Ishikawa (cell line): ENCODE measurements around the gene CELSR1.

ENCODE experiments used
- CEBPB ChIP-seq: IDR thresholded peaks from 2 replicates; pipeline ENCODE4 v1.6.1; 2012
- EGR1 ChIP-seq: IDR thresholded peaks from 2 replicates; pipeline ENCODE4 v1.6.1; 2012
- EP300 ChIP-seq: IDR thresholded peaks from 2 replicates; pipeline ENCODE4 v1.6.1; 2012; ENCODE audit warnings: borderline replicate concordance
- FOXM1 ChIP-seq: IDR thresholded peaks from 2 replicates; pipeline ENCODE4 v1.6.1; 2012; ENCODE audit warnings: low read depth, borderline replicate concordance
- NFIC ChIP-seq: IDR thresholded peaks from 2 replicates; pipeline ENCODE4 v1.6.1; 2012
- TAF1 ChIP-seq: IDR thresholded peaks from 2 replicates; pipeline ENCODE4 v1.6.1; 2012; ENCODE audit warnings: low read depth, mild to moderate bottlenecking
- TCF12 ChIP-seq: IDR thresholded peaks from 2 replicates; pipeline ENCODE4 v1.6.1; 2012; ENCODE audit warnings: low read depth
- TEAD4 ChIP-seq: IDR thresholded peaks from 2 replicates; pipeline ENCODE4 v1.6.1; 2012
- YY1 ChIP-seq: IDR thresholded peaks from 2 replicates; pipeline ENCODE4 v1.6.1; 2012; ENCODE audit warnings: low read depth
- ZBTB7A ChIP-seq: IDR thresholded peaks from 2 replicates; pipeline ENCODE4 v1.6.1; 2012; ENCODE audit warnings: low read depth
- TF ChIP-seq, protein P1 (sequence below): IDR thresholded peaks from 2 replicates; pipeline ENCODE4 v1.6.1; 2012; ENCODE audit warnings: low read depth, mild to moderate bottlenecking
- TF ChIP-seq, protein P2 (sequence below): IDR thresholded peaks from 2 replicates; pipeline ENCODE4 v1.6.1; 2012
- TF ChIP-seq, protein P3 (sequence below): IDR thresholded peaks from 2 replicates; pipeline ENCODE4 v1.6.1; 2012

CELSR1 gene

DNA sequence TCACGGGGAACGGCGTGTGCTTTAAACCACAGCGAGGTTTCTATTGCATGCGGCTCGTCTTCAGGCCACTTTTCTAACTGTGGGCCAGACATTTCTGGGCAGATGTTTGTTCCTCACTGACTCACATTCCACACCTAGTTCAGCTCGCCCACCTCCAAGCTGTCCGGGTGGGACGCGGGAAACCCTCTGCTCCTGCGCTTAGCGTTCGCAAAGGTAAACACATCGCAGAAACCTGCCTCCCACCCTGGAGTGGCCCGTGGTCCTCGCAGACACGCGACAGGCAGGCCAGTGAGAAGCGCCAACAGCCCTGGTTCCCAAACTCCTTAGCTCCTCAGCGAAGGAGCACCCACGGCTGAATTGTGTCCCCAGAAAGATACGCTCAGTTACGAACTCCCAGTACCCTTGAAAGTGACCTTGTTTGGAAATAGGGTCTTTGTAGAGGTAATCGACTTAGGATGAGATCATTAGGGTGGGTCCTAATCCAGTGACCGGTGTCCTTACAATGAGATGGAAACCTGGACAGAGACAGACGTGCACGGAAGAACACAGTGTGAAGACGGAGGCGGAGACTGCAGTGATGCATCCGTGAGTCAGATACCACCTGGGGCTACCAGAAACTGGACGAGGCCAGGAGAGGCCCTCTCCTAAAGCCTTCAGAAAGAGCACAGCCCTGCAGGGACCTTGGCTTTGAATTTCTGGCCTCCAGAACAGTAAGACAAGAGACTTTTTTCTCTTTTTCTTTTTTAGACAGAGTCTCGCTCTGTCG, 82.7 kb downstream of the CELSR1 start:
- TF ChIP-seq EP300 (peak; percentile 81), YY1 (no peak), ZBTB7A (0 out of 2 replicates have a peak, but pooled peaks have one; percentile 60), EGR1 (no peak), FOXM1 (peak; percentile 47; the same call in 1 of the 2 replicates), NFIC (0 out of 2 replicates have a peak, but pooled peaks have one; percentile 28), TCF12 (peak; percentile 61)
- TF ChIP-seq, protein P1, sequence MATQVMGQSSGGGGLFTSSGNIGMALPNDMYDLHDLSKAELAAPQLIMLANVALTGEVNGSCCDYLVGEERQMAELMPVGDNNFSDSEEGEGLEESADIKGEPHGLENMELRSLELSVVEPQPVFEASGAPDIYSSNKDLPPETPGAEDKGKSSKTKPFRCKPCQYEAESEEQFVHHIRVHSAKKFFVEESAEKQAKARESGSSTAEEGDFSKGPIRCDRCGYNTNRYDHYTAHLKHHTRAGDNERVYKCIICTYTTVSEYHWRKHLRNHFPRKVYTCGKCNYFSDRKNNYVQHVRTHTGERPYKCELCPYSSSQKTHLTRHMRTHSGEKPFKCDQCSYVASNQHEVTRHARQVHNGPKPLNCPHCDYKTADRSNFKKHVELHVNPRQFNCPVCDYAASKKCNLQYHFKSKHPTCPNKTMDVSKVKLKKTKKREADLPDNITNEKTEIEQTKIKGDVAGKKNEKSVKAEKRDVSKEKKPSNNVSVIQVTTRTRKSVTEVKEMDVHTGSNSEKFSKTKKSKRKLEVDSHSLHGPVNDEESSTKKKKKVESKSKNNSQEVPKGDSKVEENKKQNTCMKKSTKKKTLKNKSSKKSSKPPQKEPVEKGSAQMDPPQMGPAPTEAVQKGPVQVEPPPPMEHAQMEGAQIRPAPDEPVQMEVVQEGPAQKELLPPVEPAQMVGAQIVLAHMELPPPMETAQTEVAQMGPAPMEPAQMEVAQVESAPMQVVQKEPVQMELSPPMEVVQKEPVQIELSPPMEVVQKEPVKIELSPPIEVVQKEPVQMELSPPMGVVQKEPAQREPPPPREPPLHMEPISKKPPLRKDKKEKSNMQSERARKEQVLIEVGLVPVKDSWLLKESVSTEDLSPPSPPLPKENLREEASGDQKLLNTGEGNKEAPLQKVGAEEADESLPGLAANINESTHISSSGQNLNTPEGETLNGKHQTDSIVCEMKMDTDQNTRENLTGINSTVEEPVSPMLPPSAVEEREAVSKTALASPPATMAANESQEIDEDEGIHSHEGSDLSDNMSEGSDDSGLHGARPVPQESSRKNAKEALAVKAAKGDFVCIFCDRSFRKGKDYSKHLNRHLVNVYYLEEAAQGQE, result no peak
- TF ChIP-seq, protein P2, sequence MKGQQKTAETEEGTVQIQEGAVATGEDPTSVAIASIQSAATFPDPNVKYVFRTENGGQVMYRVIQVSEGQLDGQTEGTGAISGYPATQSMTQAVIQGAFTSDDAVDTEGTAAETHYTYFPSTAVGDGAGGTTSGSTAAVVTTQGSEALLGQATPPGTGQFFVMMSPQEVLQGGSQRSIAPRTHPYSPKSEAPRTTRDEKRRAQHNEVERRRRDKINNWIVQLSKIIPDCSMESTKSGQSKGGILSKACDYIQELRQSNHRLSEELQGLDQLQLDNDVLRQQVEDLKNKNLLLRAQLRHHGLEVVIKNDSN, result no peak

DNA sequence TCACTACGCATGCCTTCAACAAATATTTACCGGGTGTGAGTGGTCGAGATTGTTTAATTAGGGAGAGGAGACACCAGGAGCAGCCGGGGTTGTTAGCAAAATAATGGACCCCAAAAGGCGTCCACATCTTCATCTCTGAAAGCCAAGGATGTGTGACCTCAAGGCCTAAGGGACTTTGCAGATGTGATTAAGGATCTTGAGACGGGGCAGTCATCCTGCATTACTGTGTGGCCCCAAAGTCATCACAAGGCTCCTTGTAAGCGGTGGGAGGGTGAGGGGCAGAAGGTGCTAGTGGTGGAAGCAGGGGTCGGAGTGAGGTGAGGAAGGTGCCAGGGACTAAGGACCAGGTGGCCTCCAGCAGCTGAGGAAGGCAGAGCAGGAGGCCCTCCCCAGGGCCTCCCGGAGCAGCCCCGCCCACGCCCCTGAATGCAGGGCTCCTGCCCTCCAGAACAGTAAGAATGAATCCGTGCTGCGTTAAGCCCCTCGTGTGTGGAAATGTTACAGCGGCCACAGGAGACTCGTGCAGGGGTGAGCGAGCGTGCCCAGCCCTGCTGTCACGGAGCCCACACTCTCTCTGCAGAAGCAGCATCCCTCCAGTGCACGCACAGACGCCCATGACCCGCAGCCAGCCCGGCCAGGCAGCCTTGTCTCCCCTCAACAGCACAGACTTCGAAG, 83.5 kb downstream of the CELSR1 start:
- TF ChIP-seq EGR1 (peak; percentile 38), TEAD4 (no peak), ZBTB7A (peak; percentile 71; the same call in 1 of the 2 replicates)
- TF ChIP-seq, protein P3, sequence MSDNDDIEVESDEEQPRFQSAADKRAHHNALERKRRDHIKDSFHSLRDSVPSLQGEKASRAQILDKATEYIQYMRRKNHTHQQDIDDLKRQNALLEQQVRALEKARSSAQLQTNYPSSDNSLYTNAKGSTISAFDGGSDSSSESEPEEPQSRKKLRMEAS, result peak; percentile 34; the same call in 1 of the 2 replicates

DNA sequence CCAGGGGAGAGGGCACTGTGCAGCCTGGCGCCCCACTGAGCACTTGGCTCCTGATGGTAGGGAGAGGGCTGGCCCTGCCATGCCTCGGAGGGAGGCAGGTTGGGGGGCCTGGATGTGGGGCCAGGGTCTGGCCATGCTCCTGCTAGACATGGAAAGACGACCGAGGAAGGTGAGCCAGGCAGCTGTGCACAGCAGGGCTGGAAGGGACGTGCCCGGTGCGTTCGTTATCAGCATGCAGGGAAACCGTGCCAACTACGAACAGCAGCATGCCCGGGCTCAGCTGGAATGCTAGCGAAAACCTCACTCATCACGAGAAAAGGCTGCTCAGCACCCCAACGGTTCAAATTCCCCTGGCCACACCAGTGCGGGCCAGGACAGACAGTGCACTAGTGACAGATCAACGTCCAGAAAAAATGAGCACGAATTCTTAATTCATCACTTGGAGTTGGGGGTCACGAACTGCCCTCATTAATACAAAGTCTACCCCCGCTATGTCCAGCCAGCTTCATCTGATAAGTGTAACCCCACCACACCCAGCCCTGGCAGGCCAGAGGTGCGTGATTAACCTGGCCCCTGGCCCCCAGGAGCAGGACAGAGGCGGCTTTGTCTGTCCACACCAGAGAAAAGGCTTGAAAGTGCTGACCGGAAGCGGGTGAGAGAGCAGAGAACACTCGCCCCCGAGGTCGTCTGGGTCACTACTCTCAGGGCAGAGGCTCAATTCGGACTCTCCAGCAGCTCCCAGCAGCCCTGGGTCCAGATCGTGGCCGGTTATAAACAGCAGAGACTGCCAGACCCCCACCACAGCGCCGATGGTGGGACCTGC, 84.2 kb downstream of the CELSR1 start:
- TF ChIP-seq, protein P1, result no peak
- TF ChIP-seq TCF12, result peak; percentile 77
- TF ChIP-seq NFIC, result peak; percentile 82
- peak; percentile 64; the same call in 1 of the 2 replicates for TF ChIP-seq EP300
- TF ChIP-seq, protein P3, result peak; percentile 68
- no peak for TF ChIP-seq FOXM1
- TF ChIP-seq EGR1, result no peak
- no peak for TF ChIP-seq TAF1
- peak; percentile 65 for TF ChIP-seq TEAD4
- TF ChIP-seq ZBTB7A, result no peak

DNA sequence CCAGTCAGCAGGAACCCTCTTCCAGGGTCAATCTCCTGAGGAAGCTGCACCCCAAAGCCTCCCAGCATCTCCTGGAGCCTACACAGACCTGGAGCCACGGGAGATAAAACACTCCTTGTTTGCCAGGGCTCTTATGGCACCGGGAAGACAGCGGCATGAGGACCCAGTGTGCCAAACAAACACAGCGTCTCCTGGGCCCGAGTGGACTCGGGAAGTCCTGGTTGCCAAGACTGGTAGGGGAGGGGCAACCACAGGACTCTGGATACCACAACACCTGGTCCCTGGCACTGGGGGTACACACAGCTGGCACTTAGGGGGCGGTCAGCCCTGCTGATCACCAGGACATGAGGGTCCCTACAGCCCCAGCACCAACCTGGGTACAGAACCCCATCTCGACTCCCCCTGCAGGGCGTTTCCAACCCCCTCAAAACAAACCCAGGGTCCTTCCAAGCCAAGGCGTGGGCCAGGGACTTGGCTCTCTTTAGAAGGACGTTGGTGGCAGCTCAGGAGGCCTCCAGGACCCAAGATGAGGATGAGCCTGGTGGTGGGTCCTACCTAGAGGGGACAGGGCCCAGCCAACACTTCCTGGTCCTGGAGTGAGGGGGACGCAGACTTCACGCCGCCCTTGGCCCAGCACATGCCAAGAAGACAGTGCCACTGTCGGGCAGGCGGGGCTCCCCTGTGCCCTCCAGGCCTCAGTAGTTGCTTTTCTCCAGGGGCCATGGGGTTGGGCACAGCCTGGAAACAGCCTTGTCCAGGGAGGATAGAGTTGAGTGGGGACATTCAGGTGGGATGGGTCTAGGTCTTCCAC, 85.0 kb downstream of the CELSR1 start:
- TF ChIP-seq CEBPB (no peak), FOXM1 (no peak), ZBTB7A (0 out of 2 replicates have a peak, but pooled peaks have one; percentile 18)
- TF ChIP-seq, protein P3, result 0 out of 2 replicates have a peak, but pooled peaks have one; percentile 0

DNA sequence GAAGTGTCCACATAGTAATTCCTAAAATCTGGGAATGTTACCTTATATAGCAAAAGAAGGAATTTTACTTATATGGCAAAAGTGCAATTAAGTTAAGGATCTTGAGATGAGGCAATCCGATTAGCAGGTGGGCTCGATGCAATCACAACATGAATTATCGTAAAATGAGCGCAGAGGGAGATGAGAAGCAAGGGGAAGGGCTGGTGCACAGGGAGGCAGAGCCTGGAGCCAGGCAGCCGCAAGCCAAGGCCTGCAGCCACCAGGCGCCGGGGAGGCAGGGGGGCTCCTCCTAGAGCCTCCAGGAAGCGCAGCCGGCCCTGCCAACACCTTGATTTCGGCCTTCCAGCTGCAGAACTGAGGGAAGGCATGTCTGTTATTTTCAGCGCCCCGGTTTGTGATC, 85.7 kb downstream of the CELSR1 start:
- TF ChIP-seq EP300 (no peak), FOXM1 (no peak), TEAD4 (no peak), ZBTB7A (peak; percentile 13; the same call in 1 of the 2 replicates), CEBPB (peak; percentile 53)
- TF ChIP-seq, protein P3, result no peak
